K562 (cell line): ENCODE data around the gene AKR1C3. TPM values are rescaled to one million over a fixed set of nuclear protein-coding genes. Genes with fewer than 3 reads are reported as not detected.
A peak's percentile ranks its signal among the peaks of the same experiment; 100 is the strongest.

Source experiments
- ARID3A ChIP-seq: IDR thresholded peaks from 2 replicates; pipeline ENCODE4 v1.6.1; 2012; ENCODE audit warnings: low read depth, low read length, improper control_type of control experiment, borderline replicate concordance
- BDP1 ChIP-seq: IDR thresholded peaks from 3 replicates; pipeline ENCODE4 v1.6.1; 2011; ENCODE audit not compliant: insufficient read length, insufficient read depth
- CBX3 ChIP-seq, 2 experiments: IDR thresholded peaks; 1 replicate in 1 of 2; 2 replicates in 1 of 2; pipeline ENCODE4 v1.6.1; 2012; ENCODE audit warnings: inconsistent platforms in 2 of 2, low read length in 2 of 2, borderline replicate concordance in 1 of 2, control low read depth in 1 of 2
- GTF3C2 ChIP-seq: IDR thresholded peaks from 3 replicates; pipeline ENCODE4 v1.6.1; 2011; ENCODE audit warnings: borderline replicate concordance, mild to moderate bottlenecking, moderate library complexity; ENCODE audit not compliant: insufficient read length; ENCODE audit errors: extremely low read depth
- MBD2 ChIP-seq: sonication (generic); IDR thresholded peaks from 2 replicates; pipeline ENCODE4 v1.6.1; 2016; ENCODE audit warnings: low read depth, borderline replicate concordance
- NBN ChIP-seq: fragments of 450-650 bp; IDR thresholded peaks from 2 replicates; pipeline ENCODE4 v1.6.1; 2016; ENCODE audit warnings: low read depth, mild to moderate bottlenecking
- PKNOX1 ChIP-seq: fragments of 450-650 bp; IDR thresholded peaks from 2 replicates; pipeline ENCODE4 v1.6.1; 2016
- PYGO2 ChIP-seq: fragments of 450-650 bp; IDR thresholded peaks from 2 replicates; pipeline ENCODE4 v1.6.1; 2016; ENCODE audit warnings: mild to moderate bottlenecking, missing genetic modification characterization, moderate library complexity, missing compliant biosample characterization
- RBM22 ChIP-seq: fragments of 200-400 bp; formaldehyde crosslinking; IDR thresholded peaks from 2 replicates; pipeline ENCODE4 v1.6.1; 2018; ENCODE audit warnings: low read length, low read depth; ENCODE audit not compliant: poor library complexity, severe bottlenecking
- TAF1 ChIP-seq: IDR thresholded peaks from 2 replicates; pipeline ENCODE4 v1.6.1; 2011; ENCODE audit warnings: mild to moderate bottlenecking, low read length, moderate library complexity; ENCODE audit not compliant: insufficient read depth, control insufficient read depth, severe bottlenecking; ENCODE audit errors: extremely low read depth
- TBL1XR1 ChIP-seq, 2 experiments: IDR thresholded peaks; 2 replicates each; pipeline ENCODE4 v1.6.1; 2012; ENCODE audit warnings: improper control_type of control experiment in 2 of 2, low read length in 2 of 2, mild to moderate bottlenecking in 1 of 2
- TBP ChIP-seq: optimal IDR thresholded peaks from 2 replicates; pipeline ENCODE3; 2011; ENCODE audit warnings: low read depth, low read length, improper control_type of control experiment
- THRAP3 ChIP-seq: fragments of 450-650 bp; IDR thresholded peaks from 2 replicates; pipeline ENCODE4 v1.6.1; 2016; ENCODE audit warnings: mild to moderate bottlenecking, inconsistent platforms, borderline replicate concordance
- THRB ChIP-seq: fragments of 450-650 bp; formaldehyde crosslinking; conservative IDR thresholded peaks from 2 replicates; pipeline ENCODE4 v1.4.0; 2022; ENCODE audit warnings: mild to moderate bottlenecking, missing genetic modification characterization
- TRIM28 ChIP-seq: fragments of 450-650 bp; IDR thresholded peaks from 2 replicates; pipeline ENCODE4 v1.6.1; 2017
- ZBTB12 ChIP-seq: fragments of 250-450 bp; sonication (Bioruptor Pico); IDR thresholded peaks from 2 replicates; pipeline ENCODE4 v1.4.0; 2020
- ZSCAN32 ChIP-seq: fragments of 450-650 bp; formaldehyde crosslinking; IDR thresholded peaks from 2 replicates; pipeline ENCODE4 v1.4.0; 2020; ENCODE audit warnings: mild to moderate bottlenecking, moderate library complexity
- polyA plus RNA-seq, 8 experiments: library from polyadenylated mRNA; depleted of rRNA in 4 of 8; stranded (reverse) in 5 of 8; unstranded in 3 of 8; fragments of >200 nt; fragmentation: Nextera tagmentation in 2 of 8; fragmentation: Illumina TruSeq in 1 of 8; extraction: Ambion mirVana in 2 of 8; extraction: Trizol in 1 of 8; gene quantifications; 2 replicates each; pipeline versions ENCODE4 v1.2.1 to v1.2.3, GENCODE V29; 2011 to 2014; ENCODE audit warnings: inconsistent platforms in 1 of 8, missing spikeins in 1 of 8
- total RNA-seq, 7 experiments: library from RNA; depleted of rRNA in 6 of 7; stranded (reverse); fragments of >200 nt in 6 of 7; fragmentation: Illumina TruSeq in 2 of 7; extraction: Trizol in 2 of 7; gene quantifications; 2 replicates each; pipeline versions ENCODE4 v1.2.1 to v1.2.3, GENCODE V29; 2011 to 2021; ENCODE audit warnings: low replicate concordance in 1 of 7

AKR1C3 gene
- total and polyA plus RNA-seq, 9 of the 15 experiments (the other 6 are each of a cell fraction or from before 2014, with no cell fraction given), result 4.6 to 20.4 (median 10.1) TPM

DNA sequence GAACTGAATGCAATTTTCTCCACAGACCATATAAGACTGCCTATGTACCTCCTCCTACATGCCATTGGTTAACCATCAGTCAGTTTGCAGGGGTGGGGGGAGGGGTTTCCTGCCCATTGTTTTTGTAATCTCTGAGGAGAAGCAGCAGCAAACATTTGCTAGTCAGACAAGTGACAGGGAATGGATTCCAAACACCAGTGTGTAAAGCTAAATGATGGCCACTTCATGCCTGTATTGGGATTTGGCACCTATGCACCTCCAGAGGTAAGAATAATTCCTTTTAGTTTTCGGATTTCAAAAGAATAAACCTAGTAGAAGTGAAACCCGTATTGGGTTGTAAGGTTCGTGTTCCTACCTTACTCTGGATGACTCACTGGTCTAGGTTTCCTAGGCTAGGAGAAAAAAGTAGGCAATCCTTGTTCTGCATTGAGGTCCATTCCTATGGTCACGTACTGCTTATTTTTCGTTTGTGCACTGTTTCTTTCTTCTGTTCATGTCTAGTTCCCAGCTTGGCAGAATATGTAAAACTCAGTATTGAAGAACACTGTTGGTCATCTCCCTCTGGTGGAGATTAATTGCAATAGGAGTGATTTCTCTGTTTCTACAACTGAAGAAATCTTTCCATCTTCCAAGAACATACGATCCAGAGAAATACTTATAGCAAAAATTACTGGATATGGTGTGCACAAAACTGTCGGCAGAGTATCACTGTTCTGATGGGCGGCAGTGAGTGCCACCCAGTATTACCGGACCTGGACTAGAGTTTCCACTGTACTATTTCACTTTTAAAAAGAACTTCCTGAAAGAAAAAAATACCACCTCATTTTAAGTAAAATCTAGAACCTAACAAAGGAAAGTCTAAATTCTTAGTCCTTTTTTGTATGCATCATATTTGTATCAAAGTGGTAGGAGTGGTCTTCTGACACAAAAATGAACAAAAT lies at the start of gene AKR1C3 (continued):
- TF ChIP-seq ZBTB12 (no peak), ZSCAN32 (CRISPR knock-in tag) (no peak), TRIM28 (peak; percentile 53; the same call in 1 of the 2 replicates), TAF1 (peak; percentile 57), THRB (no peak), THRAP3 (0 out of 2 replicates have a peak, but pooled peaks have one; percentile 44), MBD2 (no peak), TBP (peak; percentile 13), BDP1 (no peak), PYGO2 (tag) (no peak), ARID3A (peak; percentile 35; the same call in 1 of the 2 replicates), RBM22 (no peak), PKNOX1 (peak; percentile 13; the same call in 1 of the 2 replicates), CBX3 (IDR thresholded peaks at IDR 0.05; ENCODE audit: borderline replicate concordance in 1 of 2, low read length in 2 of 2) (peak in 1 of 2 experiments; percentile 76; a peak in 1 of 3 replicates), TBL1XR1 (IDR thresholded peaks at IDR 0.05; ENCODE audit: low read length in 2 of 2) (0 out of 4 replicates have a peak, but pooled peaks of 1 of the 2 experiments have one; percentile 17), GTF3C2 (no peak), NBN (peak; percentile 40; the same call in 1 of the 2 replicates)
